Upper lobe of left lung (tissue), 4 donors: Measurements from ENCODE around the gene SPINT2.

Experiments
- EP300 ChIP-seq, 4 donors: sonication (generic); formaldehyde crosslinking; IDR thresholded peaks; one replicate each; pipeline ENCODE4 v1.5.1; 2017; ENCODE audit warnings: antibody characterized with exemption in 4 of 4, control low read depth in 2 of 4
- POLR2A ChIP-seq, 4 donors: fragments of 450-650 bp; IDR thresholded peaks; one replicate each; pipeline ENCODE4 v1.5.1; 2016 to 2017; ENCODE audit warnings: antibody characterized with exemption in 4 of 4, mild to moderate bottlenecking in 2 of 4
- TF ChIP-seq, protein P1 (sequence below), 6 experiments: fragments of 450-650 bp in 4 of 6; fragments of 200-600 bp in 2 of 6; sonication (generic) in 2 of 6; IDR thresholded peaks; one replicate each; pipeline ENCODE4 v1.5.1; 2016 to 2019; ENCODE audit warnings: antibody characterized with exemption in 6 of 6

DNA sequence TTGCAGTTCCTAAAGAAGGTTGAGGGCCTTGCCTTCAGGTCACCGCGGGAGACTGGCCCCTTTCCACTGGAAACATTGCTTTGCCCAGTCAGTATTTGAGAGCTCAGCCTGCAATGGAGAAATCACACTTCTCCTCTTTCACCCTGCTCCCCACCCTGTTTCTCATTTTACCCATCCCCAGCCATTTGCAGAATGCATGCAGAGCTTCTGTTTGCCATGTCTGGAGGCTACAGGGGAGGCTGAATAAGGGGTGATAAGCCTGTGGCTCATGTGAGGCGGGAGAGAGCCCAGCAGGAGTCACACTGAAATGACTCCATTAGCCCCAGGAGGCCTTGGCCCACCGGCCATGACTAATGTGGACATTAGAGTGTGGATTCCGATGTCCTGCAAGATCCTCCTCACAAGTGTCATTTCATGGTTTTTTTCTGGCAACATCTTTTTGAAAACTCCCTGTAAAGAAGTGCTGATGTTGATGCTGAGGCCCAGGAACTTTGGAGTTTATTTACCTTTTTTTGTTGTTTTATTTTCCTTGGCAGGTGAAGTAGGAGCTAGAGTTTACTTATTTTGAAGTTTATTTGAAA is 6.3 kb downstream of the SPINT2 start:
- TF ChIP-seq, protein P1, sequence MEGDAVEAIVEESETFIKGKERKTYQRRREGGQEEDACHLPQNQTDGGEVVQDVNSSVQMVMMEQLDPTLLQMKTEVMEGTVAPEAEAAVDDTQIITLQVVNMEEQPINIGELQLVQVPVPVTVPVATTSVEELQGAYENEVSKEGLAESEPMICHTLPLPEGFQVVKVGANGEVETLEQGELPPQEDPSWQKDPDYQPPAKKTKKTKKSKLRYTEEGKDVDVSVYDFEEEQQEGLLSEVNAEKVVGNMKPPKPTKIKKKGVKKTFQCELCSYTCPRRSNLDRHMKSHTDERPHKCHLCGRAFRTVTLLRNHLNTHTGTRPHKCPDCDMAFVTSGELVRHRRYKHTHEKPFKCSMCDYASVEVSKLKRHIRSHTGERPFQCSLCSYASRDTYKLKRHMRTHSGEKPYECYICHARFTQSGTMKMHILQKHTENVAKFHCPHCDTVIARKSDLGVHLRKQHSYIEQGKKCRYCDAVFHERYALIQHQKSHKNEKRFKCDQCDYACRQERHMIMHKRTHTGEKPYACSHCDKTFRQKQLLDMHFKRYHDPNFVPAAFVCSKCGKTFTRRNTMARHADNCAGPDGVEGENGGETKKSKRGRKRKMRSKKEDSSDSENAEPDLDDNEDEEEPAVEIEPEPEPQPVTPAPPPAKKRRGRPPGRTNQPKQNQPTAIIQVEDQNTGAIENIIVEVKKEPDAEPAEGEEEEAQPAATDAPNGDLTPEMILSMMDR (IDR thresholded peaks at IDR 0.05) = no peak
- TF ChIP-seq EP300 (IDR thresholded peaks at IDR 0.05) (no peak), POLR2A (IDR thresholded peaks at IDR 0.05) (no peak)
